Measurements from ENCODE around the gene BBOF1.
"Not testable (repeated sequence)": the region's sequence is repeated elsewhere in the genome, so short reads cannot be mapped to it uniquely, and the experiment has no call there.

Gene BBOF1

DNA sequence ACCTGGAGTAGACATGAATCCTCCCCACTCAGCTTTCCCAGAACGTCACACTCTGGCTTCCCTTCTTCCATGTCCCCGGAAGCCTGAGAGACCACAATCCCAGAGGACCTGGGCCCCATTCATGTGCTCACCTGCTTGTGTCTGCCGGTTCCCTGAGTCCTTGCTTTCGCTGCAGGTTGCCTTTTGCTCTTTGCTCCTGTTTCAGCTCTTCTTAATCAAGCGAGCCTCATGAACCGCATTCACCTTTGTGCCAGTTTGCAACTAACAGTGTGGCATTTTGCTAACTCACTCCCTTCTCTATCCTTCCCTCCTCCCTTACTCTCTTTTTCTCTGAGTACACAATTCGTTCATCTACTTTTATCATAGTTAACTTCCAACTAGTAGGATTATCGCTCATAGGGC lies 23.2 kb upstream of the BBOF1 start:
- POLR2A ChIA-PET (ENCODE audit: low non-redundant PET), result no interaction called here
- no peak for DNase-seq (ENCODE audit: low spot score)
- CTCF ChIA-PET, result interaction anchor here (0.7 kb wide), 1 partner anchor 90 kb away, joined by 3 read pairs; no protein-coding TSS in a partner anchor
- H3K27ac ChIP-seq, result no peak overlapping the region
- TF ChIP-seq, protein P1, sequence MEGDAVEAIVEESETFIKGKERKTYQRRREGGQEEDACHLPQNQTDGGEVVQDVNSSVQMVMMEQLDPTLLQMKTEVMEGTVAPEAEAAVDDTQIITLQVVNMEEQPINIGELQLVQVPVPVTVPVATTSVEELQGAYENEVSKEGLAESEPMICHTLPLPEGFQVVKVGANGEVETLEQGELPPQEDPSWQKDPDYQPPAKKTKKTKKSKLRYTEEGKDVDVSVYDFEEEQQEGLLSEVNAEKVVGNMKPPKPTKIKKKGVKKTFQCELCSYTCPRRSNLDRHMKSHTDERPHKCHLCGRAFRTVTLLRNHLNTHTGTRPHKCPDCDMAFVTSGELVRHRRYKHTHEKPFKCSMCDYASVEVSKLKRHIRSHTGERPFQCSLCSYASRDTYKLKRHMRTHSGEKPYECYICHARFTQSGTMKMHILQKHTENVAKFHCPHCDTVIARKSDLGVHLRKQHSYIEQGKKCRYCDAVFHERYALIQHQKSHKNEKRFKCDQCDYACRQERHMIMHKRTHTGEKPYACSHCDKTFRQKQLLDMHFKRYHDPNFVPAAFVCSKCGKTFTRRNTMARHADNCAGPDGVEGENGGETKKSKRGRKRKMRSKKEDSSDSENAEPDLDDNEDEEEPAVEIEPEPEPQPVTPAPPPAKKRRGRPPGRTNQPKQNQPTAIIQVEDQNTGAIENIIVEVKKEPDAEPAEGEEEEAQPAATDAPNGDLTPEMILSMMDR (conservative IDR thresholded peaks at IDR 0.05; ENCODE audit: low read depth), result no peak

GRCh38 chr14:73996731-73997107 lies 22.4 kb upstream of the BBOF1 start:
- CTCF ChIA-PET, result no interaction called here
- H3K27ac ChIP-seq, result no peak overlapping the region
- POLR2A ChIA-PET (ENCODE audit: low non-redundant PET), result no interaction called here
- TF ChIP-seq, protein P1 (conservative IDR thresholded peaks at IDR 0.05; ENCODE audit: low read depth), result no peak
- no peak for DNase-seq (ENCODE audit: low spot score)

DNA sequence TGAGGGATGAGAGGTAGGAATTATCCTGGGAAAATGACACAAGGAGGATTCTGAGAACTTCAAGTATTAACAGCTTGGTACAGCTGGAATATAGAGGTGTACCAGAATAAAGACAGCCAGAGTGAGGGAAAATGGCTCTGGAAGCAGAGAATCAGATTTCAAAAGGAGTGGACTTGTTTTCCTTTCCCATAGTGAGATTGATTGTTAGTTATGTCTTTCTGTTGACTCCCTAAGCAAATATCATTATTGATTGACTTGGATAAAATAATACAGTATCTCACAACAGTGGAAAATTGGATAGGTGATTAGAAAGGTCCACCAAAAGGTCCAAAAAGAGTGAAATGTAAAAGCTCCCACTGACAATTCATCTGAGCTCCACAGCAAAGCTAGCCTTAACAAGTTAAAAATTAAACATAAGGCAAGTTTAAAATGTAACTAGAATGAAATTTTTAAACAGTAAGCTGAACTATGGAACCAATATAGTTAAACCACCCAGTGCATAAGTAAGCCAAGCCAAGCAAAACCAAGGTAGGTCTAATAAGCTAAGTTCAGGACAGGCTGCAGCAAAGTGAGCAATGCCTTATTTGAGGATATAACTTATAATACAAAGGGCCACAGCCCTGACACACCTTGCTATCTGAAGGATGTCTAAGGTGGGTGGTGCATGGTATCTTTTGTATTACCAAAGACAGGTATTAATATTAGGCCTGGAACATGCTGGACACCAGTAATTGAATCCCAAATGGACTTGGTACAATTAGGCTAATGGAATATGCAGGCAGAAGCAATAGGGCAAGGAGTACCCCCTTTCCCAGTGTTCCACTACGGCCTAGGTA lies 21.8 kb upstream of the BBOF1 start:
- CTCF ChIA-PET, result interaction anchor here (0.5 kb wide), 1 partner anchor 35 kb away, joined by 10 read pairs; no protein-coding TSS in a partner anchor
- POLR2A ChIA-PET (ENCODE audit: low non-redundant PET), result no interaction called here
- H3K27ac ChIP-seq, result no peak overlapping the region
- TF ChIP-seq, protein P1 (conservative IDR thresholded peaks at IDR 0.05; ENCODE audit: low read depth), result no peak
- no peak for DNase-seq (ENCODE audit: low spot score)

DNA sequence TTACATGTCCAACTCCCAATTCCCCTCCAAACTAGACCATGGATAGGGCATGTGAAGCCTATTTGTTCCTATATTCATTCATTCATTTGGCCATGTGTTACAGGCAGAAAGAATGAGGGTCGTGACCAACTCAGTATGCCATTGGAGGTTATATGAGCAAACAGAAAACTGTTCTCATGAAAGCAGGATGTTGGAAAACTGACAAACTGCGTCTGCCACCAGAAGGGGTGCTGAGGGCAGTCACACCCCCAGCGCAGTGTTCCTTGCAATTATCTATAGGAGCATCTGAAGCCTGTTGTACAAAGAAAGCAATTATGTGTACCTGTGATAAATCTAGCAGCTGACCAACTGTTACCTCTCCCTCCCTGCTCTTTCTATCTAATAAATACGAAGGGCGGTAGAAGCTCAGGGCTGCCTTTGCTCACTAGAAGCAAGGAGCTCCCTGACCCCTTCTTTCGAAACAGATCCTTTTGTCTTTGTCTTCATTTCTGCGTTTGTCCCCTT lies 21.2 kb upstream of the BBOF1 start:
- DNase-seq (ENCODE audit: low spot score), result no peak
- CTCF ChIA-PET, result interaction anchor here (0.5 to 0.7 kb wide), 2 partner anchors 35 to 193 kb away, joined by 3 to 10 read pairs; no protein-coding TSS in a partner anchor
- POLR2A ChIA-PET (ENCODE audit: low non-redundant PET), result no interaction called here
- no peak overlapping the region for H3K27ac ChIP-seq
- TF ChIP-seq, protein P1 (conservative IDR thresholded peaks at IDR 0.05; ENCODE audit: low read depth), result no peak

DNA sequence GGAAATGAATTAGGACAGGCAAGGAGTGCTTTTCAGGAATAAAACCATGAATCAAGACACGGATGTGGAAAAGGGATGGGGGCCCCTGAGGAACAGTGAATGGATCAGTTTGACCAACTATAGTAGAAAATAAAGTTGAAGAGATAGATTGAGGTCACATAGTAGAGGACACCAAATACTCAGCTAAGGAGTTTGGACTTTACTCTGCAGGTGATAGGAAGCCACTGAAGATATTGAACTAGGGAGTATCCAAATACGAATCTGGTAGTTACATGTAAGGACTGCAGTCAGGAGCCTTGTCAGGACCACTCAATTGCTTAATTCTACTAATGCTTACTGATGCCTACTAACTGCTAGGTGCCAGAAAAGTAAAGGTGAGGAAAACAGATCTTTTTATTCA lies 20.4 kb upstream of the BBOF1 start:
- POLR2A ChIA-PET (ENCODE audit: low non-redundant PET), result no interaction called here
- no peak for DNase-seq (ENCODE audit: low spot score)
- TF ChIP-seq, protein P1 (conservative IDR thresholded peaks at IDR 0.05; ENCODE audit: low read depth), result no peak
- CTCF ChIA-PET, result no interaction called here
- H3K27ac ChIP-seq, result no peak overlapping the region

DNA sequence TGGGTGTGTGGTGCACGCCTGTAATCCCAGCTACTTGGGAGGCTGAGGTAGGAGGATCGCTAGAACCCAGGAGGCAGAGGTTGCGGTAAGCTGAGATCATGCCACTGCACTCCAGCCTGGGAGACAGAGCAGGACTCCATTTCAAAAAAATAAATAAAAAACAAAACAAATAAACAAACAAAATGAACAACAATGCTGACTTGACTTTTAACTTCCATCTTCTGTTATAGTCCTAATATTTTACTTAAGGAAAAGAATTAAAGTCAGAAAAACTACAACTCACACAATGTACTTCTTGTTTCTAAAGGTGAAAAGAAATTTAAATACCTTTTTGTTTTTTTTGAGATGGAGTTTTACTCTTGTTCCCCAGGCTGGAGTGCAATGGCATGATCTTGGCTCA lies 13.5 kb upstream of the BBOF1 start:
- CTCF ChIA-PET; POLR2A ChIA-PET (ENCODE audit: low non-redundant PET); H3K27ac ChIP-seq; DNase-seq (ENCODE audit: low spot score): not testable (repeated sequence)

GRCh38 chr14:74008843-74009499 lies 10.2 kb upstream of the BBOF1 start:
- no peak for DNase-seq (ENCODE audit: low spot score)
- H3K27ac ChIP-seq, result no peak overlapping the region
- ChIA-PET POLR2A (ENCODE audit: low non-redundant PET) (no interaction called here), CTCF (no interaction called here)
- TF ChIP-seq, protein P1 (conservative IDR thresholded peaks at IDR 0.05; ENCODE audit: low read depth), result no peak
